ENCODE measurements around the gene C19orf53. TPM values are rescaled to one million over a fixed set of nuclear protein-coding genes. Genes with fewer than 3 reads are reported as not detected.

C19orf53 gene
- polyA plus RNA-seq, 1 donor (not counting 4 experiments of a cell fraction or from before 2014, with no cell fraction given): 143 TPM

DNA sequence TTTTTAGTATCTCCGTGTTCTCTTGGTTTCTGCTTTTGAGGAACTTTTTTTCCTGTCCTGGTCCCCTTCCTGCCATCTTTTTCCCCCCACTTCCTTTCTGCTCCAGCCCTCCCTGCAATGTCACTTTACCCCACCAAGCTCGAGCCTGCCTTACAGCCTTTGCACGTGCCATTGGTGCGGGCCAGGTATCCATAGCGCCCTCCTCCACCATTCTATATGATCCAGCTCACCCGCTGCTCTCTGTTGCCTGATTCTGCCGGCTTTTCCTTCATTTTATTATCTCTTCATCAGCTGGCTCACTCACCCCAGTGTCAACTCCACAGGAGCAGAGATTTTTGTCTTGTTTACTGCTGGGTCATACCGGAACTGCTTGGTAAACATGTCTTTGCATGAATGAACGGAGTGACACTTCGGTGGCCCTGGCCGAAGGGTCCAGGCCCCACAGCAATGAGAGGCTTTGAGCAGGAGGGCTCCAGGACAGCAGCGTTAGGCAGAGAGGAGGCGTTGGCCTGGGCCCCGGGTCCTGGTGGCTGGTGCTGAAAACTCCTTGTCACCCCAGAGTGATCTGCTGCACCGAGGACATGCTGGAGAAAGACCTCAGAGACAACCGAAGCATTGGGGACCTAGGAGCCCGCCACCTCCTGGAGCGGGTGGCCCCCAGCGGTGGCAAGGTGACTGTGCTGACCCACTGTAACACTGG, 8.7 kb upstream of the C19orf53 start:
- peaks cover 4% of the 10 kb centered on the region for H3K4me1 ChIP-seq (ENCODE audit: control insufficient read depth, extremely low read depth, insufficient read depth, low read length)
- TF ChIP-seq, protein P1, sequence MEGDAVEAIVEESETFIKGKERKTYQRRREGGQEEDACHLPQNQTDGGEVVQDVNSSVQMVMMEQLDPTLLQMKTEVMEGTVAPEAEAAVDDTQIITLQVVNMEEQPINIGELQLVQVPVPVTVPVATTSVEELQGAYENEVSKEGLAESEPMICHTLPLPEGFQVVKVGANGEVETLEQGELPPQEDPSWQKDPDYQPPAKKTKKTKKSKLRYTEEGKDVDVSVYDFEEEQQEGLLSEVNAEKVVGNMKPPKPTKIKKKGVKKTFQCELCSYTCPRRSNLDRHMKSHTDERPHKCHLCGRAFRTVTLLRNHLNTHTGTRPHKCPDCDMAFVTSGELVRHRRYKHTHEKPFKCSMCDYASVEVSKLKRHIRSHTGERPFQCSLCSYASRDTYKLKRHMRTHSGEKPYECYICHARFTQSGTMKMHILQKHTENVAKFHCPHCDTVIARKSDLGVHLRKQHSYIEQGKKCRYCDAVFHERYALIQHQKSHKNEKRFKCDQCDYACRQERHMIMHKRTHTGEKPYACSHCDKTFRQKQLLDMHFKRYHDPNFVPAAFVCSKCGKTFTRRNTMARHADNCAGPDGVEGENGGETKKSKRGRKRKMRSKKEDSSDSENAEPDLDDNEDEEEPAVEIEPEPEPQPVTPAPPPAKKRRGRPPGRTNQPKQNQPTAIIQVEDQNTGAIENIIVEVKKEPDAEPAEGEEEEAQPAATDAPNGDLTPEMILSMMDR (optimal IDR thresholded peaks at IDR 0.05 in 1 of 3, IDR thresholded peaks at IDR 0.05 in 1 of 3, conservative IDR thresholded peaks at IDR 0.05 in 1 of 3; ENCODE audit: extremely low read depth in 1 of 3, insufficient read depth in 2 of 3, low read length in 3 of 3): peak in 1 of 3 experiments; percentile 41
- TF ChIP-seq EZH2 (IDR thresholded peaks at IDR 0.05; ENCODE audit: low read length): no peak
- H3K9me1 ChIP-seq (ENCODE audit: control insufficient read depth, extremely low read depth, insufficient read depth, low read length): no peaks in the 10 kb centered on the region
- no peaks in the 10 kb centered on the region for H3K27me3 ChIP-seq (ENCODE audit: control insufficient read depth, extremely low read depth, insufficient read depth, low read length)
- dilution Hi-C loops (cut with MboI; ENCODE audit: extremely low pct_ligation_motif_present, low sequenced_read_pairs): no loop called here
- H3K4me2 ChIP-seq (ENCODE audit: control insufficient read depth, extremely low read depth, insufficient read depth, low read depth, low read length): peak overlapping the region; percentile 95
- H3K79me2 ChIP-seq (ENCODE audit: control insufficient read depth, insufficient read depth, low read length): peaks cover 26% of the 10 kb centered on the region
- FAIRE-seq (no peak), DNase-seq (ENCODE audit: low read depth, low spot score) (no peak)
- H3K9ac ChIP-seq (ENCODE audit: control insufficient read depth, extremely low read depth, insufficient read depth, low read length): peak overlapping the region; percentile 74
- H3K27ac ChIP-seq (ENCODE audit: control insufficient read depth, insufficient read depth, low read length): peak overlapping the region; percentile 36
- H3K36me3 ChIP-seq (ENCODE audit: control insufficient read depth in 2 of 2, extremely low read depth in 1 of 2, insufficient read depth in 2 of 2, low read length in 2 of 2): peaks cover 5 to 8% of the 10 kb centered on the region in 2 experiments
- H4K20me1 ChIP-seq (ENCODE audit: control insufficient read depth, extremely low read depth, insufficient read depth, low read length): no peaks in the 10 kb centered on the region
- peak overlapping the region; percentile 61 to 79 (median 73) for H3K4me3 ChIP-seq (ENCODE audit: control insufficient read depth in 2 of 3, extremely low read depth in 1 of 3, insufficient read depth in 2 of 3, low read depth in 1 of 3, low read length in 3 of 3)
- no peaks in the 10 kb centered on the region for H3K9me3 ChIP-seq (ENCODE audit: control insufficient read depth, low read depth, low read length)
- H2AFZ ChIP-seq (ENCODE audit: control insufficient read depth, low read length): peak overlapping the region; percentile 26

DNA sequence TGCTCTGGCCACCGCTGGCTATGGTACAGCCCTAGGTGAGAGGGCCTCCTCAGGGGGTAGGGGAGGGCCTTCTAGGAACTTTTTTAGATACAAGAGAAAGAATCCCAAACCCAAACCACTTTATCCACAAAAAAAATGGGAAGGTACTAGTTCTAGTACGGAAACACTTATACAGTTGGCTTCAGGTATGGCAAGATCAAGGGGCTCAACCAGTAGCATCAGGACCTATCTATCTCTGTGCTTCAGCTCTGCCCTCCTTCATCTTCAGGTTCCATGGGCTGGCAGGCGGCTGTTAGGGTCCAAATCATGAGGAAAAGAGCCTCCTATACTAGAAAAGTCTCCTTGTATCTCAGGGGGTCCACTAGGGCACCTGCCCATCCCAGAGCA, 8.2 kb upstream of the C19orf53 start:
- Histone ChIP-seq H3K4me3 (ENCODE audit: control insufficient read depth in 2 of 3, extremely low read depth in 1 of 3, insufficient read depth in 2 of 3, low read depth in 1 of 3, low read length in 3 of 3) (no peak overlapping the region), H2AFZ (ENCODE audit: control insufficient read depth, low read length) (no peak overlapping the region), H3K4me2 (ENCODE audit: control insufficient read depth, extremely low read depth, insufficient read depth, low read depth, low read length) (no peak overlapping the region), H3K36me3 (ENCODE audit: control insufficient read depth in 2 of 2, extremely low read depth in 1 of 2, insufficient read depth in 2 of 2, low read length in 2 of 2) (peaks cover 4 to 8% of the 10 kb centered on the region in 2 experiments), H3K4me1 (ENCODE audit: control insufficient read depth, extremely low read depth, insufficient read depth, low read length) (peaks cover 4% of the 10 kb centered on the region), H3K9me1 (ENCODE audit: control insufficient read depth, extremely low read depth, insufficient read depth, low read length) (no peaks in the 10 kb centered on the region), H3K9ac (ENCODE audit: control insufficient read depth, extremely low read depth, insufficient read depth, low read length) (no peak overlapping the region), H3K27ac (ENCODE audit: control insufficient read depth, insufficient read depth, low read length) (no peak overlapping the region), H3K79me2 (ENCODE audit: control insufficient read depth, insufficient read depth, low read length) (peaks cover 26% of the 10 kb centered on the region), H3K9me3 (ENCODE audit: control insufficient read depth, low read depth, low read length) (no peaks in the 10 kb centered on the region), H4K20me1 (ENCODE audit: control insufficient read depth, extremely low read depth, insufficient read depth, low read length) (no peaks in the 10 kb centered on the region), H3K27me3 (ENCODE audit: control insufficient read depth, extremely low read depth, insufficient read depth, low read length) (no peaks in the 10 kb centered on the region)
- DNase-seq (ENCODE audit: low read depth, low spot score) (no peak), FAIRE-seq (no peak)
- dilution Hi-C loops (cut with MboI; ENCODE audit: extremely low pct_ligation_motif_present, low sequenced_read_pairs): no loop called here
- TF ChIP-seq EZH2 (IDR thresholded peaks at IDR 0.05; ENCODE audit: low read length): no peak
- TF ChIP-seq, protein P1 (optimal IDR thresholded peaks at IDR 0.05 in 1 of 3, IDR thresholded peaks at IDR 0.05 in 1 of 3, conservative IDR thresholded peaks at IDR 0.05 in 1 of 3; ENCODE audit: extremely low read depth in 1 of 3, insufficient read depth in 2 of 3, low read length in 3 of 3): no peak
